Measurements from ENCODE around the gene ELMO1.

The ELMO1 gene

GRCh38 chr7:37312608-37313007, 136.1 kb downstream of the ELMO1 start:
- TF ChIP-seq POLR2A (IDR thresholded peaks at IDR 0.05; ENCODE audit: low read length), result no peak
- no peak for TF ChIP-seq GATA1 (IDR thresholded peaks at IDR 0.05; ENCODE audit: low read depth, low read length)
- no peak for DNase-seq

GRCh38 chr7:37311355-37311754, 137.3 kb downstream of the ELMO1 start:
- TF ChIP-seq GATA1 (IDR thresholded peaks at IDR 0.05; ENCODE audit: low read depth, low read length) (no peak), POLR2A (IDR thresholded peaks at IDR 0.05; ENCODE audit: low read length) (no peak)
- DNase-seq, result no peak

- TF ChIP-seq GATA1 (IDR thresholded peaks at IDR 0.05; ENCODE audit: low read depth, low read length) (no peak), POLR2A (IDR thresholded peaks at IDR 0.05; ENCODE audit: low read length) (no peak)
These were observed 138.2 kb downstream of the ELMO1 start for GRCh38 chr7:37310327-37311080.

GRCh38 chr7:37309493-37309892, 139.2 kb downstream of the ELMO1 start:
- no peak for TF ChIP-seq GATA1 (IDR thresholded peaks at IDR 0.05; ENCODE audit: low read depth, low read length)
- TF ChIP-seq POLR2A (IDR thresholded peaks at IDR 0.05; ENCODE audit: low read length), result no peak
- DNase-seq, result no peak

More at GRCh38 chr7:37310327-37311080, 138.2 kb downstream of the ELMO1 start:
- no peak for DNase-seq

GRCh38 chr7:37304921-37305320, 143.7 kb downstream of the ELMO1 start:
- TF ChIP-seq POLR2A (IDR thresholded peaks at IDR 0.05; ENCODE audit: low read length) (no peak), GATA1 (IDR thresholded peaks at IDR 0.05; ENCODE audit: low read depth, low read length) (no peak)
- no peak for DNase-seq

GRCh38 chr7:37297546-37297945, 151.1 kb downstream of the ELMO1 start:
- no peak for TF ChIP-seq GATA1 (IDR thresholded peaks at IDR 0.05; ENCODE audit: low read depth, low read length)
- DNase-seq, result no peak

- no peak for DNase-seq
- no peak for TF ChIP-seq POLR2A (IDR thresholded peaks at IDR 0.05; ENCODE audit: low read length)
- no peak for TF ChIP-seq GATA1 (IDR thresholded peaks at IDR 0.05; ENCODE audit: low read depth, low read length)
These were observed 153.3 kb downstream of the ELMO1 start for GRCh38 chr7:37295401-37295800.

GRCh38 chr7:37290731-37291130, 157.9 kb downstream of the ELMO1 start:
- no peak for DNase-seq
- TF ChIP-seq POLR2A (IDR thresholded peaks at IDR 0.05; ENCODE audit: low read length), result no peak
- no peak for TF ChIP-seq GATA1 (IDR thresholded peaks at IDR 0.05; ENCODE audit: low read depth, low read length)

- TF ChIP-seq GATA1 (IDR thresholded peaks at IDR 0.05; ENCODE audit: low read depth, low read length), result no peak
- no peak for TF ChIP-seq POLR2A (IDR thresholded peaks at IDR 0.05; ENCODE audit: low read length)
- no peak for DNase-seq
These were observed 158.9 kb downstream of the ELMO1 start for GRCh38 chr7:37289781-37290180.

- no peak for DNase-seq
These were observed 159.3 kb downstream of the ELMO1 start for GRCh38 chr7:37289367-37289766.

GRCh38 chr7:37287131-37287855, 161.4 kb downstream of the ELMO1 start:
- peak in 1 of 2 experiments; percentile 44 for DNase-seq
- TF ChIP-seq POLR2A (IDR thresholded peaks at IDR 0.05; ENCODE audit: low read length) (no peak), GATA1 (IDR thresholded peaks at IDR 0.05; ENCODE audit: low read depth, low read length) (no peak)

More at GRCh38 chr7:37289367-37289766, 159.3 kb downstream of the ELMO1 start:
- TF ChIP-seq POLR2A (IDR thresholded peaks at IDR 0.05; ENCODE audit: low read length), result no peak

- DNase-seq, result no peak
- TF ChIP-seq POLR2A (IDR thresholded peaks at IDR 0.05; ENCODE audit: low read length), result no peak
- no peak for TF ChIP-seq GATA1 (IDR thresholded peaks at IDR 0.05; ENCODE audit: low read depth, low read length)
These were observed 162.2 kb downstream of the ELMO1 start for GRCh38 chr7:37286454-37286832.

- TF ChIP-seq GATA1 (IDR thresholded peaks at IDR 0.05; ENCODE audit: low read depth, low read length), result no peak
- no peak for TF ChIP-seq POLR2A (IDR thresholded peaks at IDR 0.05; ENCODE audit: low read length)
- no peak for DNase-seq
These were observed 162.8 kb downstream of the ELMO1 start for GRCh38 chr7:37285706-37286453.

GRCh38 chr7:37284805-37285231, 163.8 kb downstream of the ELMO1 start:
- no peak for TF ChIP-seq POLR2A (IDR thresholded peaks at IDR 0.05; ENCODE audit: low read length)
- TF ChIP-seq GATA1 (IDR thresholded peaks at IDR 0.05; ENCODE audit: low read depth, low read length), result no peak
- peak; percentile 24 to 48 for DNase-seq
